Limb (tissue), 2 donors: ENCODE data around the gene PCMTD2.
"Not testable (repeated sequence)": the region's sequence is repeated elsewhere in the genome, so short reads cannot be mapped to it uniquely, and the experiment has no call there.

Experiments
- DNase-seq, 2 donors: peaks; one replicate each; pipeline ENCODE4 v3.0.0-alpha.2; 2016; ENCODE audit errors: extremely low spot score in 2 of 2

PCMTD2 gene

GRCh38 chr20:64224351-64225170, 31.0 kb upstream of the PCMTD2 start:
- DNase-seq, result peak; percentile 65 to 86

- no peak for DNase-seq
Observed at GRCh38 chr20:64225171-64225595, 30.4 kb upstream of the PCMTD2 start.

- no peak for DNase-seq
Observed at GRCh38 chr20:64225828-64226598, 29.5 kb upstream of the PCMTD2 start.

- DNase-seq, result no peak
Observed at GRCh38 chr20:64226686-64227580, 28.6 kb upstream of the PCMTD2 start.

GRCh38 chr20:64228086-64228653, 27.4 kb upstream of the PCMTD2 start:
- DNase-seq, result no peak

- no peak for DNase-seq
Observed at GRCh38 chr20:64228751-64229506, 26.6 kb upstream of the PCMTD2 start.

GRCh38 chr20:64229507-64230061, 26.0 kb upstream of the PCMTD2 start:
- no peak for DNase-seq

- no peak for DNase-seq
Observed at GRCh38 chr20:64230461-64231145, 24.9 kb upstream of the PCMTD2 start.

GRCh38 chr20:64231621-64232550, 23.7 kb upstream of the PCMTD2 start:
- no peak for DNase-seq

- DNase-seq, result no peak
Observed at GRCh38 chr20:64232794-64233193, 22.8 kb upstream of the PCMTD2 start.

- DNase-seq, result no peak
Observed at GRCh38 chr20:64233725-64234124, 21.8 kb upstream of the PCMTD2 start.

- no peak for DNase-seq
Observed at GRCh38 chr20:64234291-64234791, 21.2 kb upstream of the PCMTD2 start.

- DNase-seq, result not testable (repeated sequence)
Observed at GRCh38 chr20:64234921-64235565, 20.5 kb upstream of the PCMTD2 start.

- DNase-seq, result no peak
Observed at GRCh38 chr20:64236137-64237088, 19.1 kb upstream of the PCMTD2 start.

GRCh38 chr20:64237316-64237715, 18.2 kb upstream of the PCMTD2 start:
- DNase-seq, result no peak

GRCh38 chr20:64238115-64238825, 17.3 kb upstream of the PCMTD2 start:
- no peak for DNase-seq
